GM19438 (cell line): Measurements from ENCODE around the gene CATSPER1.
"Not testable (repeated sequence)": the region's sequence is repeated elsewhere in the genome, so short reads cannot be mapped to it uniquely, and the experiment has no call there.

Source experiments
- ATAC-seq: cut with Tn5 transposase; IDR thresholded peaks from one replicate; pipeline ENCODE4 v1.9.1; 2021; ENCODE audit warnings: low read depth; ENCODE audit not compliant: unreplicated experiment

The CATSPER1 gene

DNA sequence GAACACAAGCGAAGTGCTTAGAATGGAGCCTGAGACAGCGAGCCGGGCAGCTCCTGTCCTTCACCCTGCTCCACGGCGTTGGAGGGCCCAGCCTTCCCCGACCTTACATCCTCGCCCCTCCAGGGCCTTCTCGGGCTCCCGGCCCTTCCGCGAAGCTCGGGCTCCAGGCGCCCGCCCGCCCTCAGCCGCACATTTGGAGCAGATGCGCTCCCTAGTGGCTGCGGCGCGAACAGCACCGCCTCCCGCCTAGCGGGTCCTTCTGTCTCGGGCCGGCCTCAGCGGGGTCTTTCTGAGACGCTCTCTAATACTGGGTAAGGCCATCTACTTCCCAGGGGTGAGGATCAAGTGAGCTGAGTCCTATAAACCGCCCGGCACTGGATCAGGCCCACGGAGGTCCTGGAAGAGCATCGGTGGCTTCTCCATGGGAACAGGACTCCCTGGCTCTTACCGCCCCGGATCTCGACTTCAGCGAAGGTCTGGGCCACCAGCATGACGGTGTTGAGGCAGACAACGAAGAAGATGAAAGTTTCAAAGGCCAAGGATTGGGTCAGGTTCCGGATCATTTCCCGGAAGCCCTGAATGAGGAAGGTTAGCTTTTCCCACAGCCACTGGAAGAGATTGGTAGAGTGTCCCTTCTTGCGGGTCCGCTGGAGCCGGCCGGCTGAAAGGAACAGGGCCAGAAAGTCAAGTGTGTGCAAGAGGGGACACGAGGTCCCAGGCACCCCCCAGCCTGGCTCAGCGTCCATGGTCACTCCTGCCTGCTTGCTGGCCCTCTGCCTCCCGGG, 3.7 kb downstream of the CATSPER1 start:
- ATAC-seq = no peak

DNA sequence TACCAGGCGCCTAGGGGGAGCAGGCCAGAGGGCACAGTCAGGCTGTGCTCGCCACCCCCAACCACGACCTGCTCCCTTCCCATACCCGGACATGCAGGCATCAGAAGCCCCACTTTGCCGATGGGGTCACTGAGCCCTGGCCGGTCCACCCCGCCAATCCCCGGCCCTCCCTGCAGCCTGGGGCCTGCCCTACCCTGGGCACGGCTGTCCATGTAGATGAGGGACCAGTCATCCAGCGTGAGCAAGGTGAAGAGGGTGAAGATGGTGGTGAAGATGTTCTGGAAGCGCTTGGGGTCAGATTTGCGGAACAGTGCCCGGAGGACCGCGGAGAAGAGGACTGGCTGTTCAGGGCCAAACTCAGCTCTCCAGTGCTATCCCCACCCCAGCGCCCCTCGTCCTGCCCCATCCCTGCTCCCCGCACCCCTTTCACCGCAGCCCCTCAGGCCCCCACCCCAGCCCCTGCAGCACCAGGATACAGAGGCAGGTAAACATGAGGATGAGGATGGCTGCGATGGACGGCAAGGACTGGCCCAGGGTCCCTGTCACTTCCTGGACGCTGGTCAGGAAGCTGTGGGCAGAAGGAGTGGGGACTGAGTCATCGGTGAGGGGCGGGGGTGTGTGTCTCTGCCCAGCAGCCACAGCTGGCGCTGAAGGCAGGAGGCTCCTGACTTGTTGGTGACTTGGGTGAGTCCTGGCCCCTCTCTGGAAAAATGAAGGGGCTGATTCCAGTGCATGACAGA, 5.5 kb downstream of the CATSPER1 start:
- ATAC-seq = no peak

DNA sequence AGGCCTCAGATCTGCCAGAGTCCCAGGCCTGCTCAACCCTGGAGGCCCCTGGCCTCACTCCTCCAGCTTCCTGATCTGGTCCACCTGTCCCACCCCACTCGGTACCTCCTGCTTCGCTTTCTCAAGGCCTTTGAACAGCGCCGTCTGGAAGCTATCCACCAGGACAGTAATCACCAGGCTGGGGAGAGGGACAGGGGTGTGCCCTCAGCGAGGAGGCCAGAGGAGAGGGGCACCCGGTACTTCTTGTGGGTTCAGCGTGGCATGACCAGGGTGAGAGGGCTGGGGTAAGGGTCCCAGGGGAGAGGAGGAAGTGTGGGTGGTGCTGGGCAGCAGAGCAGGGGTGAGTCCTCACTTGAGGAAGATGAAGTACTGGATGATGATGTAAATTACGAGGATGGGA, 6.1 kb downstream of the CATSPER1 start:
- ATAC-seq = no peak

DNA sequence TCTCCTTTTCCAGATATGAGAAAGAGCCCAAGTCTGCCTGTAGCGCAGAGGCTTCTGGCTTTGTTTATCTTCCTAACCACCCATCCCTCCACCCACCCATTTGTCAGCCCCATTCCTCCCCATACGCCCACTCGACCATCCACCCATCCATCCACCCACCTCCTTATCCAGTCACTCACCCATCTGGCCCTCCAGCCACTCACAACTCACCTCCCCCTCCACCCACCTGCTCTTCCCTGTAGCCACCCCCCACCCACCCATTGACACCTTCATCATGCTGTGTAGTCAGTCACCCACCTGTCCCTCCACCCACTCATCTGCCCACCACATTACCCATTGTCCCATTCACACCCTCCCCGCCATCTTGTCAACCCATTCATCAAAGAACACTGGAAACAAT, 9.0 kb downstream of the CATSPER1 start:
- ATAC-seq = no peak

DNA sequence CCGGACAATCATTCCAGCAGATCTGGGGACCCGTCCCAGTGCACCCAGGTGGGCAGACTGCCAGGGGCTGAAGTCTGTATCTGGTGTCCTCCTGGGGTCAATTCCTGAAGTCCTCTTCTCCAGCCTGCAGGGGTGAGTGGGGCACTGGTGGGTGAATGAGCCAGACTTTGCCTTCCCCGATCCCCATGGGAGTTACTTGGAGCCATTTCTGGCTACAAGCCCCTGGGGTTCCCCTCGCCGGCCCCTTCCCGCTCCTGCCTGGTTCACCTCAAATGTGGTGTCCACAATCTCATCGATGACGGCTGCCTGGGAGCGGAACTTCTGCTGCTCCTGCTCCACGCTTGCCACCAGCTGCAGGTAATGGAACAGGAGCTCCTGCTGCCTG, 9.5 kb downstream of the CATSPER1 start:
- no peak for ATAC-seq

DNA sequence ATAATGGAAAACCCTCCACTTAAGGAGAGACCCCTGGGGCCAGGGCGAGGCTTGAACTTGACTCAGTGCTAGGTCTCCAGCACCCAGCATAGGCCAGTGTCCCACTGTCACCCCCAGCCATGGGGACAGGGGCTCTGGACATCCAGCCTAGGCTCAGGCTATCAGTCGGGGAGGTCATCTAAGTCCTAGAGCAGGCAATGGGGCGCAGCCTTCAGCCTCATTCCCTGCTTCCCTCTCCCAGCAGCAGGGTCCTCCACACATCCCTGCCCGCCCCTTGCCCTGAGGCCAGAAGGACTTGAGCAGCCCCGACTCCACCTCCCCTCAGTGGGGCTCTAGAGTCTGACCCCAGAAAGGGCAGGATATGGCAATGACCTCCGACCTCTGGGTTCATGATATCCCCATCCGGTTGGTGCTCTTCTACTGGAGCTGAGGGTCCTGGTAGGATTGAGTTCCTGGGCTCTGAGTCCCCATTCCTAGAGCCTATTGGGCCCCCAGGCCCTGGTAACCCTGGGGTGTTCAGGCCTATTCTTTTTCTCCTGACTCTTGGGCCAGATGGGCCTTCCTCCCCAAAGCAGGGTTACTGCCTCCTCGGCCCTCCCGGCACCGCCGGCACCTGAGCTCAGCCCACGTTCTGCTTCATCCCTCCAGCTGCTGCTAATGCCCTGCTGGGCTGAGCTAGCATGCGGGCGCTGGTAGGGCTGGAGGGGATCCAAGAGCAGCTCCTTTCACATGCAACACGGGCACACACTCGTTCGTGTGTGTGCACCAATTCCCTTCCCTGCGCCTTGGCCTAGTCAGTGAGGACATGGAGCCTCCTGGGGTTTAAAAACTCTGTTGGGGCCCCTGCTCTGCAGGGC, 10.1 kb downstream of the CATSPER1 start:
- no peak for ATAC-seq

DNA sequence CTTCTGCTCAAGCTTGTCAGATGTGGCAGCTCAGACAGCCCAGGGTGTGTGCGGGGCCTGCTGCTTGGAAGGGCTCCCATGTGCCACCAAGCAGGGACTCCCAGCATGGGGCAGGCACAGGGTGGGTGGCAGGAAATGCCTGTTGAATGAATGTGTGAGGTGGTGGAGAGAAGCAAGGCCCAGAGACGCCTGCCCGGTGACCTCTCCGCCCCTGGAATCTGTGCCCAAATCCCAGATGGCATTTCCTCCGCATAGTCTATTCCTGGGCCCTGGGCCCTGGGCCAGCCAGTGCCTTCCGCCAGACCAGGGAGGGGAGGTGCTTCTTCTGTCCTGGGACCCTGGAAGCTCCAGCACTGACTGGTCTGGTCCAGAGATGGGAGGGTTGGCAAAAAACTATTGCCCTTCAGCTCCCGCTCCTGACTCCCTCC, 10.8 kb downstream of the CATSPER1 start:
- no peak for ATAC-seq

DNA sequence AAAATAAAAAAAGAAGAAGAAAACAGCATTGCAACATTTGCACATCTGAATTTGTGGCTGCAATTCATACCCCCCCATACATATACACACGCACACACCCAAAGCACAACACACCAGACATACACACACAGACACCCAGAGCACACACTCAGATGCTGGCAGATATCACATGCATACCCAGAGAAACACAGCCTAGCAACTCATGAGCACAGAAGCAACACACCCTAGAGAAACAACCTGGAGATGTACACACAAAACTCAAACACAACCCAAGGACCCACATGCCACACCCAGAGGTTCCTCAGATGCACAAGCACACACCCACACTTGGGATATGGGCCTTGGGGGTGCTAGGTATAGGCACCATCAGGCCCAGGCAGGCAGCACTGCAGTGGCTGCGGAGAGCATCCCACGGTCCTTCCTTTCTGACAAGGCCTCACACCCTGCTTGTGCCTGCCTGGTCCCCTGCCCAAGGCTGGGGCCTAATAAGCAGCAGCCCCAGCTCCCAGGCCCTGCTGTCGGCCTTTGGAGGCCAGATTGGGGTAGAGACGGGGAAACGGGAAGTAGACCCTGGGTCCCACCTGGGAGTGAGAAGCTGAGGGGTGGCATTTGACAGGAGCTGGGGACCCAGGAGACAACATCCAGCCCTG, 11.3 kb downstream of the CATSPER1 start:
- no peak for ATAC-seq

DNA sequence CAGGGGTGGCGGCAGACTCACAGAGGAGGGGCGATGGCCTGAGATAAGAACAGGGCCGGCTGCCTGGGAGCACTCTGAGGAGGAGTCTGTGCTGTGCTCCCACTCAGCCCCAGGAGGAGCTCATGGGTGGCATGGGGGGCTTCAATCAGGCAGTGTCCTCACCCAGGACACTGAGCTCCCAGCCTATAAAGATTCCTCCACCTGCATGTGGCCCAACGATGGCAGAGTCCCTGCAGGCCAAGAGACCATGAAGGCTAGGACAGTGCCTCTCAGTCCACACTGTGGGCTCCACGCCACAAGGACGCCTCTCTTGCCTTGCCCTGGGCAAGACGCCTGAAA, 12.5 kb downstream of the CATSPER1 start:
- ATAC-seq = no peak

DNA sequence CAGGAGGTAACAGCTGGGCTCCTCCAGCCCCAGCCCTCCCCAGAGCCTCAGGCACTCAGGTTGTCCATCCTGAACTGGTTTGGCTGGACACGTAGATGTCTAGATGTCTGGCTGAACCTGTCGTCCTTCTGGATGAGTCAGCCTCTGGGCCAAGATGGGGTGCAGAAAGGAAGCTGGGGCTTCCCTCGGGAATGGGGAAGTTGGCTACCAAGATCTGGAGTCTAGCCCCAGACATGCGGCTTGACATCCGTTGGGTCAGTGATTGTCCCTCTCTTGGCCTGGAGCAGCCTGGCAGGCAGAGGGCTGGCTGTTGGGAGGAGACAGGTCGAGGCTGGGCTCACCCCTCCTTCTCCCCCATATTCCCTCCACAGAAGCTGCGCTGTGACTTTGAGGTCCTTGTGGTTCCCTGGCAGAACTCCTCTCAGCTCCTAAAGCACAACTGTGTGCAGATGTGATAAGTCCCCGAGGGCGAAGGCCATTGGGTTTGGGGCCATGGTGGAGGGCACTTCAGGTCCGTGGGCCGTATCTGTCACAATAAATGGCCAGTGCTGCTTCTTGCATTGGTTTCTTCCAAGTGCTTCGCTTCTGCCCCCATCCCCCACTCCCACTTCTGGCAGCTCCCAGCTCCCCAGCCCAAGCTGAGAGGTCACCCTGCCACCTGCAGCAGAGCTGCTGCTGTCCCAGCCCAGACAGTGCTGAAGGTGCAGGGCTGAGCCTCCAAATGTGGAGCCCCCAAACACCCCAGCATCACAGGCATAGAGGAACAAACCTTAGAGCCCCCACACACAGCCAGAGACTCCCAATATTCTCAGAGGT, 13.1 kb downstream of the CATSPER1 start:
- no peak for ATAC-seq

DNA sequence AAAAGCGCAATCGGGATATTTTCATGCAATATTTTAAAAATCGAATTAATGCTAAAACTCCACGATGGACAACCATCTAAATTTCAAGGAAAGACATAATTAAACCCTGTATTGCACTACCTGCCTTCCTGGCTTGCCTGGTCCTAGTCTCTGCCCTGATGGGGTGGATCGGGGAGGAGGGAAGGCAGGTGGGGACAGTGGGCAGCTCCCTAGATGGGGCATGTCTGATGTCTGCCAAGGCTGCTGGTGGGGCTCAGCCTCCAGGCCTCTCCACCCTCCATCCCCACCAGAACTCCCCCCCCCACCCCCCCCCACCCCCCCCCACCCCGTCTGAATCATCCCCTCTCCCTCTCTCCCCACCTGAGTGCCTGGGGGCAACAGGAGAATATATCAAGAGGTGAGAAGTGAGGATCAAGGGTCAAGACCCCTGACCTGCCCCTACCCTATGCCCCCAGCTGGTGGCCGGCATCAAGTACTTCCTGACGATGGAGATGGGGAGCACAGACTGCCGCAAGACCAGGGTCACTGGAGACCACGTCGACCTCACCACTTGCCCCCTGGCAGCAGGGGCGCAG, 13.8 kb downstream of the CATSPER1 start:
- no peak for ATAC-seq

DNA sequence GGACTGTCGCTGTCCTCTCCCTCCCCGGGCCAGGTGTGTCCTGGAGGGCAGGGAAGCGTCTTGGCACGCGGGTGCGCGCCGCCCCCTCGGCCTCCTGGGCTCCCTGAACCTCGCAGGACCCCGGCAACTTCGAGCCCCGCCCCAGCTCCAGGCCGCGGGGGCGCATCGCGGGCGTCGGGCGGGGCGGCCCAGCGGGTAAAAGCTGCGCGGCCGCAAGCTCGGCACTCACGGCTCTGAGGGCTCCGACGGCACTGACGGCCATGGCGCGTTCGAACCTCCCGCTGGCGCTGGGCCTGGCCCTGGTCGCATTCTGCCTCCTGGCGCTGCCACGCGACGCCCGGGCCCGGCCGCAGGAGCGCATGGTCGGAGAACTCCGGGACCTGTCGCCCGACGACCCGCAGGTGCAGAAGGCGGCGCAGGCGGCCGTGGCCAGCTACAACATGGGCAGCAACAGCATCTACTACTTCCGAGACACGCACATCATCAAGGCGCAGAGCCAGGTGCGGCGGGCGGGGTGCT, 14.4 kb downstream of the CATSPER1 start, which contains the start of gene CST6:
CST6 (plus strand) TSS at position 224 of the 519 bp plus-strand sequence; CDS start at position 261, 37 bp downstream.
- no peak for ATAC-seq

DNA sequence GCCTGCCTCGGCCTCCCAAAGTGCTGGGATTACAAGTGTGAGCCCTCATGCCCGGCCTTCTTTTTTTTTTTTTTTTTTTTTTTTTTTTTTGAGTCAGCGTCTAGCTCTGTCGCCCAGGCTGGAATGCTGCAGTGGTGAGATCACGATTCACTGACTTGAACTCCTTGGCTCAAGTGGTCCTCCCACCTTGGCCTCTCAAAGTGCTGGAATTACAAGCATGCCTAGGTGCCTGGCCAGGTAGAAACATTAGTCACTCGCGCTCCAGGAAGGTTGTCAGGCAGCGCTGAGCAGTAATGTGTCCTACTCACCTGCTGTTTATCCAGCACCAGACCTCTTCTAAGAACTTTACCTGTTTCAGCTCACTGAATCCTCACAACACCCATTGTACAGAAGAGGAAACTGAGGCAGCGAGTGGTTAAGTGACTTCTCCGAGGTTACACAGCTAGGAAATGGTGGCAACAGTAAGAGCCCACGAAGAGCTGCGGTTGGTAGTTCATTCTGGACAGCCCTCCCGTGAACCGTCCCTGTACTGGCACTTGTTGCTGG, 15.0 kb downstream of the CATSPER1 start:
- ATAC-seq = no peak

DNA sequence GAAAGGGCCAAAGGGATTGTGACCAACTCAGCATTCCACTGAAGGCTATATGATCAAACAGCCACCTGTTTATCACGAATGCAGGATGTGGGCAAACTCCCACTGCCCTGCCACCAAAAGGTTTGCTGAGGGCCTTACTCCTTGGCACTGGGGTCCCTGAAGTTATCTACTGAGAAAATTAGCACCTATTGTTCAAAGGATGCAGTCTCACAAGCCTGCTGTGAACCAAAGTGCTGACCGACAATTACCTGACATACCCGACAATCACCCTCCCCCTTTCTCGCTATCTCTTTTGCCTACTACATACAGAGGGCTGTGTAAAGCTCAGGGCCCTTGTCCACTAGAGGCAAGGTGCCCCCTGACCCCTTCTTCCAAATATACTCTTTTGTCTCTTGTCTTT, 16.2 kb downstream of the CATSPER1 start:
- not testable (repeated sequence) for ATAC-seq

DNA sequence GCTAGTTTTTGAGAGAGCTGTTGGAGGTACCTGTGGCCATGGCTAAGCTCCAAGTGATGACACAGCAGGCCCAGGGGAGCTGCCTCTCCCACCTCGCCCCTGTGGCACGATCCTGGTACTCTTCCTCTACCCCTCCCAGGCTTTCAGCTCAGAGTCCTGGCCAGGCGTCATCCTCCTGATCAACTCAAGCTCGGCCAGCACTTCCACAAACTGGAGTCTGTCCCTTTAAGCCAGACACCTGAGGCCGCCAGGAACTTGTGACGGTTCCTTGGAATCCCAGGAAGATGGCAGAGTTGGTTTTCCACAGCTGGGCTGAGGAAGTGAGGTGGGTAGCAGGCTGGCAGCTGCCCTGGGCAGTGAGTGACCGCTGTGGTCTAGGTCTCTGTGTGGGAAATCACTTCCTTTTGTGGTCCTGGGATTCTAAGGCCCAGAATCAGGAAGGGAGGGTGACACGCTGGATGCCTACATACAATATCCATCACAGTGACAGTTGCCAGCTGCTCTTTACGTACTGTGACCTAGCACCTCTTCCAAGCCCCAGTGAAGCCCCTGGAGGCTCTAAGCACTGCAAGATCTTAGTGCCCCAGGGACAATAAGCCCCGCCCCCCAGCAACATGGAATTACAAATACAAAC, 17.7 kb downstream of the CATSPER1 start:
- no peak for ATAC-seq

DNA sequence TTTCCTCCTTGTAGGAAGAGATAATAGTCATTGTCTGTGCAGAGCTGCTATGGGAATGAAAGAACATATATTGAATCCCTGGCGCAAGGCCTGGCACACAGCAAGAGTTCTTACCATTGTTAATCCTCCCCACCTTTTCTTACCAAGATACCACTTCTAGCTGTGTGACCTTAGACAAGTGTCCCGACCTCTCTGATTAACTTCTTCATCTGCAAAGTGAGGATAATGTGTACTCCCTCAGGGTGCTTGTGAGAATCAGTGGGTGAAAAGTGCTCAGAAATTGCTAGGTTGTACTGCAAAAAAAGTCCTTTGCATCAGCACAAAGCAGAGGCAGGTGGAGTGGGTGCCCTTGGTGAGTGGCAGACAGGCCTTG, 18.2 kb downstream of the CATSPER1 start:
- ATAC-seq = no peak

DNA sequence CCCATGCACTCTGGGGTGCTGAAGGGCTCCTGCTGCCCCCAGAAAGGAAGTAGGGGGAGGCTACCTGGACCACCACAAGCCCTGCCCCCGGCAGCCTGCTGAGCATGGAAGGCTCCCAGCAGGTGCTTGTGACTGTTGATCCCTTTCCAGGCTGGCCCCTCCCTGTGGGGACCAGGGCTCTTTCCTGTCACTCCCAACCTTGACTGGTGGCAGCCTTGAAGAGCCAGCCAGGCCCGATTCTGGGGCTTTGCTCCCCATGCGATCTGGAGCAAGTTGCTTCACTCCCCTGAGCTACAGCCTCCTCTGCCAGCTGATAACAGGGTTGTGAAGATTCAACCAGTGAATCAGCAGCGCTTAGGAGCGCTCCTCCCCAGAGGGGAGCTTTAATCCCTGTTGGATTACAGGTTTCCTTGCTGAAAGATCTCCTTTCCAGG, 19.1 kb downstream of the CATSPER1 start:
- ATAC-seq = no peak

DNA sequence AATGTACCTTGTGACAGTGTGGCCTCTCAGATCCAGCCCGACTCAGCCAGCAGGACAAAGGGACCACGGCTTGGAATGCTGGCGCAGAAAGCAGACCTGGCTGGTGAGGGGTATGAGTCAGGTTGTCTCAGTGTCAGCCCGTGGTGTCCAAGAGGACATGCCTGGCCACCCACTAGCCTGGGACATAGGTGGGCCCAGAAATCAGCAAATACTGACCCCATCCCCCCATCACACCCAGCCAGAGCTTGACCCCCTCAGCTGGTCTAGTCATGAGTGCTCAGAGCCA, 19.4 kb downstream of the CATSPER1 start:
- ATAC-seq = no peak
